Fibroblast of villous mesenchyme (primary cell): ENCODE data around the gene EPN3. TPM values are rescaled to one million over a fixed set of nuclear protein-coding genes. Genes with fewer than 3 reads are reported as not detected.

Source experiments
- DNase-seq: peaks from one replicate; pipeline ENCODE4 v3.0.0-alpha.2; 2010; ENCODE audit warnings: low read depth
- H3K4me3 ChIP-seq: 2 replicates; pipeline ENCODE4 v1.5.1; 2011; ENCODE audit warnings: low read depth, mild to moderate bottlenecking, low read length
- CTCF ChIP-seq: IDR thresholded peaks from 2 replicates; pipeline ENCODE4 v1.5.1; 2012; ENCODE audit warnings: low read depth, mild to moderate bottlenecking, low read length; ENCODE audit not compliant: insufficient read depth
- total RNA-seq: library from RNA; depleted of rRNA; stranded (reverse); fragments of >200 nt; gene quantifications from 2 replicates; pipeline ENCODE4 v1.2.3, GENCODE V29; 2012

The EPN3 gene
- total RNA-seq, 1 donor, result under 0.01 TPM

GRCh38 chr17:50570528-50570927, 38.0 kb downstream of the EPN3 start:
- DNase-seq, result no peak
- H3K4me3 ChIP-seq, result no peak overlapping the region
- no peak for TF ChIP-seq CTCF

GRCh38 chr17:50571681-50572080, 39.1 kb downstream of the EPN3 start:
- no peak for TF ChIP-seq CTCF
- no peak for DNase-seq
- no peak overlapping the region for H3K4me3 ChIP-seq

- DNase-seq, result no peak
- H3K4me3 ChIP-seq, result no peak overlapping the region
- no peak for TF ChIP-seq CTCF
Observed at GRCh38 chr17:50572541-50572940, 40.0 kb downstream of the EPN3 start.

- TF ChIP-seq CTCF, result no peak
- DNase-seq, result no peak
- H3K4me3 ChIP-seq, result no peak overlapping the region
Observed at GRCh38 chr17:50573866-50574611, 41.5 kb downstream of the EPN3 start.

- TF ChIP-seq CTCF, result no peak
- no peak overlapping the region for H3K4me3 ChIP-seq
- no peak for DNase-seq
Observed at GRCh38 chr17:50575581-50576210, 43.2 kb downstream of the EPN3 start.

- H3K4me3 ChIP-seq, result no peak overlapping the region
- no peak for TF ChIP-seq CTCF
- DNase-seq, result no peak
Observed at GRCh38 chr17:50576864-50577263, 44.3 kb downstream of the EPN3 start.
